Stimulated activated CD8-positive, alpha-beta memory T cell treated with anti-CD3 and anti-CD28 coated beads, Interleukin-15, amount 100 ng/mL, for 48 hours (primary cell): ENCODE data around the gene MAP1LC3C.
"Not testable (repeated sequence)": the region's sequence is repeated elsewhere in the genome, so short reads cannot be mapped to it uniquely, and the experiment has no call there.

ENCODE experiments used
- DNase-seq, 2 donors: peaks; one replicate each; pipeline ENCODE4 v3.0.0-alpha.2; 2020; ENCODE audit warnings: low read depth in 2 of 2

Gene MAP1LC3C

GRCh38 chr1:241992734-241993133 is 6.2 kb downstream of the MAP1LC3C start:
- DNase-seq, result no peak

GRCh38 chr1:241990040-241990439 is 8.9 kb downstream of the MAP1LC3C start:
- DNase-seq, result no peak

- not testable (repeated sequence) for DNase-seq
Measured at GRCh38 chr1:241988389-241988930, 10.4 kb downstream of the MAP1LC3C start.

- no peak for DNase-seq
Measured at GRCh38 chr1:241985787-241986186, 13.1 kb downstream of the MAP1LC3C start.

GRCh38 chr1:241979926-241980325 is 19.0 kb downstream of the MAP1LC3C start:
- no peak for DNase-seq

GRCh38 chr1:241979071-241979470 is 19.8 kb downstream of the MAP1LC3C start:
- DNase-seq, result no peak

GRCh38 chr1:241976229-241976628 is 22.7 kb downstream of the MAP1LC3C start:
- DNase-seq, result no peak

GRCh38 chr1:241972703-241973369 is 26.1 kb downstream of the MAP1LC3C start:
- DNase-seq, result no peak

- no peak for DNase-seq
Measured at GRCh38 chr1:241968611-241969010, 30.3 kb downstream of the MAP1LC3C start.

GRCh38 chr1:241964550-241965282 is 34.2 kb downstream of the MAP1LC3C start:
- DNase-seq, result no peak

- no peak for DNase-seq
Measured at GRCh38 chr1:241963722-241964121, 35.2 kb downstream of the MAP1LC3C start.

GRCh38 chr1:241962153-241962552 is 36.7 kb downstream of the MAP1LC3C start:
- DNase-seq, result no peak

GRCh38 chr1:241957692-241958494 is 41.0 kb downstream of the MAP1LC3C start, which contains the start of gene BECN2:
BECN2 (plus strand) TSS chr1:241957767; CDS start chr1:241957767, 0 bp downstream.
- no peak for DNase-seq

- no peak for DNase-seq
Measured at GRCh38 chr1:241950390-241950789, 48.5 kb downstream of the MAP1LC3C start.

GRCh38 chr1:241947354-241947753 is 51.5 kb downstream of the MAP1LC3C start:
- DNase-seq, result no peak
